LHCN-M2 (cell line): ENCODE measurements around the gene FAM163B. TPM values are rescaled to one million over a fixed set of nuclear protein-coding genes. Genes with fewer than 3 reads are reported as not detected.
A peak's percentile ranks its signal among the peaks of the same experiment; 100 is the strongest.
"Not testable (repeated sequence)": the region's sequence is repeated elsewhere in the genome, so short reads cannot be mapped to it uniquely, and the experiment has no call there.

Experiments used
- DNase-seq: peaks from one replicate; pipeline ENCODE4 v3.0.0-alpha.2; 2012; ENCODE audit warnings: low read depth
- total RNA-seq: library from RNA; depleted of rRNA; stranded (reverse); fragments of >200 nt; gene quantifications from 2 replicates; pipeline ENCODE4 v1.2.3, GENCODE V29; 2014

Gene FAM163B
- total RNA-seq, 1 experiment from 2014 or later, result not detected

- no peak for DNase-seq
Observed at GRCh38 chr9:133569891-133570690, 39.1 kb downstream of the FAM163B start.

DNA sequence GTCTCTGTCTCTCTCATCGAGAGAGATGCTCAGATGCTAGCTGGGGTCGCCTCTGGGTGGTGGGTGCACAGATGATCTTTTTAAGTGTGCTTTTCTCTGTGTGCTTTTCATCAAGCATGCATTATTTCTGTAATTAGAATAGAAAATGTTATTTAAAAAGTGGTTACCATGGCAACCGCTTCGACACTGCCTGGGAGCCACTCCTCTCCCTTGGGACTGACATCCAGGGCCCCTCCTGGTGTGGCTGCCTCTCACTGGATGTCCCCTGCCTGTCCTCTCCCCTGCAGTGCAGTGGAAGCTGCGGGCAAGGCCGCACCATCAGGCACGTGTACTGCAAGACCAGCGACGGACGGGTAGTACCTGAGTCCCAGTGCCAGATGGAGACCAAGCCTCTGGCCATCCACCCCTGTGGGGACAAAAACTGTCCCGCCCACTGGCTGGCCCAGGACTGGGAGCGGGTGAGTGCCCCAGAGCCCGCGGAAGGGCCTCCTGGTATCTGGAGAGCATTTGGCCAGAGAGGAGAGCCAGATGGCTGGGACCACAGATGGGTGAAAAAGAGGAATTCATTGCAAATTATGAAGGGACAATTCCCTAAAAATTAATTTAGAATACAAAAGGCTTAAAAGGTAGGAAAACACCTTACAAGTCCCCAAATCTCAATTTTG, 39.9 kb downstream of the FAM163B start:
- no peak for DNase-seq

DNA sequence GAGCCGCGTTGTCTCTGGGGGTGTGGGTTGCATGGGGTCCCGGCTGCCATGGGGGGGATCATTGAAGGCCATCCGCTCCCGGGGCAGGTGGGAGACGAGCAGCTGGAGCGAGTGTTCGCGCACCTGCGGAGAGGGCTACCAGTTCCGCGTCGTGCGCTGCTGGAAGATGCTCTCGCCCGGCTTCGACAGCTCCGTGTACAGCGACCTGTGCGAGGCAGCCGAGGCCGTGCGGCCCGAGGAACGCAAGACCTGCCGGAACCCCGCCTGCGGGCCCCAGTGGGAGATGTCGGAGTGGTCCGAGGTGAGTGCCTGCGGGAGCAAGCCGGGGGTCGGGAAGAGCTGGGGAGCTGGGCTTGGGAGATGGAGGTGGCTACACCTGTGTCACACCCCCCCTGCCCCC, 41.0 kb downstream of the FAM163B start:
- no peak for DNase-seq

GRCh38 chr9:133566817-133567216, 42.4 kb downstream of the FAM163B start:
- no peak for DNase-seq

GRCh38 chr9:133566382-133566781, 42.8 kb downstream of the FAM163B start:
- DNase-seq, result no peak

DNA sequence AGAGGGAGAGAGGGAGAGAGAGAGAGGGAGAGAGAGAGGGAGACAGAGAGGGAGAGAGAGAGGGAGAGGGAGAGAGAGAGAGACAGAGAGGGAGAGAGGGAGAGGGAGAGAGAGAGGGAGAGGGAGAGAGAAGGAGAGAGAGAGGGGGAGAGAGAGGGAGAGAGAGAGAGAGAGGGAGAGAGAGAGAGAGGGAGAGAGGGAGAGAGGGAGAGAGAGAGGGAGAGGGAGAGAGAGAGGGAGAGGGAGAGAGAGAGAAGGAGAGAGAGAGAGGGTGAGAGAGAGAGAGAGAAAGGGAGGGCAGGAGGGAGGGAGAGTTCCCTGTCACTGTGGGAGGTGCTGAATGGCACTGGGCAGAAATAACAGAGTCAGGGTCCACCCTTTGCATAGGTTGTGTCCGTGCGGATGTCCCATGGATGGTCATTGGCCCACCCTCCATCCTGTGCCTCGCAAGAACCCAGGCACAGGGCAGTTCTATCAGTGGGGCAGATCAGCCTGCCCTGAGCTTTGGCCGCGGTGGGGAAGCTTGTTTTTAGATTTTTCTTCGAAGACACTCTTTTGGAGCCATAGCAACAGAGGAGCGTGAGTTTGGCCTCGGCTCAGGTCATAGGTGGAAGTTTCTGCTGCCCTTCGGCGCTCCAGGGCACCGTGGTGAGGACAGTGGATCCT, 44.6 kb downstream of the FAM163B start:
- DNase-seq, result no peak

DNA sequence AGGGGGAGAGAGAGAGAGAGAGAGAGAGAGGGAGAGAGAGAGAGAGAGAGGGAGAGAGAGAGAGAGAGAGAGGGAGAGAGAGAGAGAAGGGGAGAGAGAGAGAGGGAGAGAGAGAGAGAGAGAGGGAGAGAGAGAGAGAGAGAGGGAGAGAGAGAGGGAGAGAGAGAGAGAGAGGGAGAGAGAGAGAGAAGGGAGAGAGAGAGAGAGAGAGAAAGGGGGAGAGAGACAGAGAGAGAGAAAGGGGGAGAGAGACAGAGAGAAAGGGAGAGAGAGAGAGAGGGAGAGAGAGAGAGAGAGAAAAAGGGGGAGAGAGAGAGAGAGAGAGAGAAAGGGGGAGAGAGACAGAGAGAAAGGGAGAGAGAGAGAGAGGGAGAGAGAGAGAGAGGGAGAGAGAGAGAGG, 45.4 kb downstream of the FAM163B start:
- DNase-seq, result not testable (repeated sequence)

DNA sequence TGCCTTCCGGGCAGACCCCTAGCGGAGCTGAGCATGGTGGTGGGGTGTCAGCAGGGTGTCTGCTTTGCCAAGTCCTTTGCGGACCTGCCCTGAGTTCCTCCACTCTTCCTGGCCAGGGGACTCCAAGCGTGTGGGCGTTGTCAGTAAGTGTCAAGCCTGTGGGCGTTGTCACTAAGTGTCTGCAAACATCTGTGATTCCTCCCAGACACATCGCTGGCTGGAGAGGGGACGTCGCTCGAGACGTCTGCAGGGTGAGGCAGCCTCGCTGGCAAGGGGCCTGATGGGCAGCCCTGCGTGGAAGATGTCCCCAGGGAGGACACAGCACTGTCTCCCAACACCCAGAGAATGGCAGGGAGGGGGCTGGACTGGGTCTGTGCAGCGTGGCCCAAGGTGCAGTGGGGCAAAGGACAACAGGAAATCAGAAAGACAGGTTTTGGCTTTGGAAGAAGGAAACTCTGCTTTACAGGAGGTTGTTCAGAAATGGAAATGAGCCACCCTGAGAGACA, 45.8 kb downstream of the FAM163B start:
- no peak for DNase-seq

DNA sequence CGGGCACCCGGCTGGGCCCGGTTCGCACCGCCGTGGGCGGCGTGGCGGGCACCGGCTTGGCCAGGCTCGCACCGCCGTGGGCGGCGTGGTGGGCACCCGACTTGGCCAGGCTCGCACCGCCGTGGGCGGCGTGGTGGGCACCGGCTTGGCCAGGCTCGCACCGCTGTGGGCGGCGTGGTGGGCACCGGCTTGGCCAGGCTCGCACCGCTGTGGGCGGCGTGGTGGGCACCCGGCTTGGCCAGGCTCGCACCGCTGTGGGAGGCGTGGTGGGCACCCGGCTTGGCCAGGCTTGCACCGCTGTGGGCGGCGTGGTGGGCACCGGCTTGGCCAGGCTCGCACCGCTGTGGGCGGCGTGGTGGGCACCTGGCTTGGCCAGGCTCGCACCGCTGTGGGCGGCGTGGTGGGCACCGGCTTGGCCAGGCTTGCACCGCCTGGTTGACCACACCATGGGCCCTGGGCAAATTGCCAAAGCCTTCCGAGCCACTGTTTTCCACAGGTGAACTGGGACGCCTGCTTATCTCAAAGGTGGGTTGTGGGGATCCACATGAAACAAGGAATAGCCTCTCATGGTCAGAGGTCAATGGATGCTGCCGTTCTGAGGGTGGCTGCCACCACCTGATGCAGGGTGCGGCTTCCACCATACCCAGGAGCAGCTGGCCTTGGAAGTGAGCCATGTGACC, 46.4 kb downstream of the FAM163B start:
- DNase-seq, result no peak

- peak; percentile 11 for DNase-seq
Observed at GRCh38 chr9:133561976-133562554, 47.1 kb downstream of the FAM163B start.

- no peak for DNase-seq
Observed at GRCh38 chr9:133560944-133561343, 48.2 kb downstream of the FAM163B start.

DNA sequence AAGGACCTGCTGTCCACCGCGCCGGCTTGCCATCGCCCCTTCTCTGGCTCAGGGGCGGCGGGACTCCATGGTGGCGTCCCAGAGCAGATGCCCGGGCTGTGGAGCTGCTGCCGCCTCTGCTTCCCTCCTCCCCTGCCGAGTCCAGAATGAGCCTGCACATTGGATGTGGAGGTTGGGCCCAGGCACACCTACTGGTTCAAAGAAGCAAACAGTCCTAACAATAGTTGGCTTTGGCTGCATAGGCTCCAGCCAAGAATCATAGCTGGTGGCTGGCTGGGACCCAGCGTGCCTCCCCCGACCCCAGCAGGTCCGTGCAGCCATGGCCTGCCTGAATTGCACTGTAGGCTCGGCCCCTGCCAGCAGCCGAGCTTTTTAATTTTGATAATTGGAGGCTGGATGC, 48.9 kb downstream of the FAM163B start:
- DNase-seq, result no peak

DNA sequence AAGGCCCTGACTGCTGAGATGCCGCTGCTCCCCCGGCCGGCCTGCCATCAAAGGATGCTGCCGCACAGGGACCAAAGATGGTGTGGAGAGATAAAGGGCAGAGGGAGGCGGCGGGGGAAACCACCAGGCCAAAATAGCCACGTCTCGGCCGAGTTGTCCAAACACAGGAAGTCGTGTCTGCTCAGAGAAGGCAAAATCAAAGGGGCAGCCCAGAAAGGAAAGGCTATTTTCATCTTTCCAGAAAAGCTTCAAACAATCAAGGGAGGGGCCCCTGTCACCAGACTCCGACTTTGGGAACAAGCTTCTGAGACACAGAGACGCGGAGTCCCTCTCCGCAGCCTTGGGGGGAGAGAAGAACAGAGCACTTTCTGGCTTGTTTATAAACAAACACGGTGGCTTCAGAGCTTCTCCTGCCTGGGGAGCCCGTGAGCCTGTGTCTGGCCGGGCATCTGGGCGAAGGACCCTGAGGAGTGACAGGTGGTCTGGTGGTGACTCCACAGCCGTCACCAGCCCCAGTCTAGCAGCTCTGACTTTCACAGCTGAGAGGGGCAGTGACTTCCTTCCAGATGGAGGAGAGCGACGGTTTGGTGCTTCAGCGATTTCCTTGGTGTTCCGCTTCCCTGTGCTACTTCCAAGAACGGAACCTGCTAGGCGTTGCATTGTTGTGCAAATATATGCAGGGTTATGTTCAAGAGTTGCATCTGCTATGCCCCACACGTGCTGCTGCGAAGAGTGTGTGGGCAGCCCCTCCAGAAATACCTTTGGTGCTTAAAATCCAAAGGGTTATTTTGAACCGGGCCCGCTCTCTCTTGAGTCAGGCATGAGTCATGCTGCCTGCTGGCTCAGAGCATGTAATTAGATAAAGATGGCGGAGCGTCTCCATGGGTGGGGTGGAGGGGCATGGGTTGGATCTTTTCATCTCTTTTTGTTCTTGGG, 50.7 kb downstream of the FAM163B start:
- peak; percentile 74 for DNase-seq

GRCh38 chr9:133557581-133557980, 51.6 kb downstream of the FAM163B start:
- DNase-seq, result no peak

DNA sequence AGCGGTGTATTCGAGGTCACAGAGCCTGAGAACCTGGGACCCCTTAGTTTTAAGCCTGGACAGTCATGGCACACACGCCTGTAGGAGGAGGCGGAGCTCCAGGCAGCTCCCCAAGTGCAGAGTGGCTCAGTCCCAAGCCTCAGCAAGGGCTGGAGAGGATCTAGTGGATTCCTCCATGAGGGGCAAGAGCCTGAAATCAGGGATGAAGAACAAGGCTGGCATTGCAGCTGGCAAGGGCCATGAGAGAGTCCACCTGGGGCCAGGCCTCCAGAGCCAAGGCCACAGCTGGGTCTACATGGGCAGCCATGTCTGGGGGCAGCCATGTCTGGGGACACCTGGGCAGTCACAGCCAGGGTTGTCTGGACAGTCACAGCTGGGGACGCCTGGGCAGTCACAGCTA, 52.8 kb downstream of the FAM163B start:
- DNase-seq, result no peak

- no peak for DNase-seq
Observed at GRCh38 chr9:133554729-133555128, 54.5 kb downstream of the FAM163B start.

- no peak for DNase-seq
Observed at GRCh38 chr9:133553973-133554713, 55.0 kb downstream of the FAM163B start.

- no peak for DNase-seq
Observed at GRCh38 chr9:133553123-133553522, 56.1 kb downstream of the FAM163B start.

- no peak for DNase-seq
Observed at GRCh38 chr9:133552236-133552635, 57.0 kb downstream of the FAM163B start.

DNA sequence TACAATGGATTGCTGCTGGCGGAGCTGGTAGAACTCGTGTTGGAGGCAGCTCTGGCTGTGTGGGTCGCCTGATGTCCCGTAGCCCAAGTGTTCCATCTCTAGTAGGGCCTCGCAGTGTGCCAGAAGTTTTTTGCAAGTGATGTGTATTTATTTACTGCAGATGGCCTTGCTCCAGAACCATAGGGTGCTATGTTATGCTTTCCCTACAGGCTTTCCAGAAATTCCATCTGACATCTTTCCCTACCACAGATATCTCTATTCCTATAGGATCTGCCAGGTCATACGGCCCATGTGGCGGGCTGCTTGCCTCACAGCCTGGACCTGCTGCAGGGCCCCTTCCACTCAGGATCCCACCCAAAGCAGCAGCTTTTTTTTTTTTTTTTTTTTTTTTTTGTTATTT, 57.7 kb downstream of the FAM163B start:
- no peak for DNase-seq
